Measurements from ENCODE around the gene TMEM108.

TMEM108 gene

GRCh38 chr3:133396906-133397305 lies 358.7 kb downstream of the TMEM108 start:
- TF ChIP-seq, protein P1, sequence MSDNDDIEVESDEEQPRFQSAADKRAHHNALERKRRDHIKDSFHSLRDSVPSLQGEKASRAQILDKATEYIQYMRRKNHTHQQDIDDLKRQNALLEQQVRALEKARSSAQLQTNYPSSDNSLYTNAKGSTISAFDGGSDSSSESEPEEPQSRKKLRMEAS (IDR thresholded peaks at IDR 0.05; ENCODE audit: low read depth, low read length) = no peak
- TF ChIP-seq CTCF (IDR thresholded peaks at IDR 0.05; ENCODE audit: low read depth, low read length) = no peak
- DNase-seq (ENCODE audit: low read depth) = no peak
- H3K4me3 ChIP-seq (ENCODE audit: low read depth, low read length) = no peak overlapping the region

DNA sequence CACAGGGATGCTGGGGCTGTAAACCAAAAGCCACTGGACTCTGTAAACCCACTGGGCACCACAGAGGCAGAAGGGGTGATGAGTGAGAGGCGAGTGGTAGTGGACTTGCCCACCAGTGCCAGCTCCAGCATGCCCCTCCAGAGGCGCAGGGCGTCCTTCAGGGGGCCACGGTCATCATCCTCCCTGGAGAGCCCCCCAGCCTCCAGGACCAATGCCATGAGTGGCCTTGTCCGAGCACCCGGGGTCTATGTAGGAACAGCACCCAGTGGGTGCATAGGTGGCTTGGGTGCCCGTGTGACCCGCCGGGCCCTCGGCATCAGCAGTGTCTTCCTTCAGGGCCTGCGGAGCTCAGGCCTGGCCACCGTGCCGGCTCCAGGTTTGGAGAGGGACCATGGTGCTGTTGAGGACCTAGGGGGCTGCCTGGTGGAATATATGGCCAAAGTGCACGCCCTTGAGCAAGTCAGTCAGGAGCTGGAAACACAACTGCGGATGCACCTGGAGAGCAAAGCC lies 361.9 kb downstream of the TMEM108 start, which contains the start of gene BFSP2:
Gene BFSP2, plus strand, starts transcription at position 51 of the 510 bp plus-strand sequence. Its CDS starts 28 bp downstream, at position 79.
- TF ChIP-seq MYC (IDR thresholded peaks at IDR 0.05; ENCODE audit: low read depth, low read length) (no peak), CTCF (IDR thresholded peaks at IDR 0.05; ENCODE audit: low read depth, low read length) (no peak), POLR2A (IDR thresholded peaks at IDR 0.05; ENCODE audit: extremely low read depth, insufficient read length) (no peak)
- TF ChIP-seq, protein P1 (IDR thresholded peaks at IDR 0.05; ENCODE audit: low read depth, low read length) = no peak
- no peak for DNase-seq (ENCODE audit: low read depth)
- H3K4me3 ChIP-seq (ENCODE audit: low read depth, low read length) = no peak within 1 kb of the TSS

GRCh38 chr3:133401374-133402135 lies 363.4 kb downstream of the TMEM108 start:
- no peak overlapping the region for H3K4me3 ChIP-seq (ENCODE audit: low read depth, low read length)
- TF ChIP-seq CTCF (IDR thresholded peaks at IDR 0.05; ENCODE audit: low read depth, low read length) = no peak
- TF ChIP-seq MYC (IDR thresholded peaks at IDR 0.05; ENCODE audit: low read depth, low read length) = no peak
- TF ChIP-seq, protein P1 (IDR thresholded peaks at IDR 0.05; ENCODE audit: low read depth, low read length) = no peak
- no peak for TF ChIP-seq POLR2A (IDR thresholded peaks at IDR 0.05; ENCODE audit: extremely low read depth, insufficient read length)
- DNase-seq (ENCODE audit: low read depth) = no peak

GRCh38 chr3:133404920-133405319 lies 366.7 kb downstream of the TMEM108 start:
- no peak overlapping the region for H3K4me3 ChIP-seq (ENCODE audit: low read depth, low read length)
- DNase-seq (ENCODE audit: low read depth) = no peak
- TF ChIP-seq MYC (IDR thresholded peaks at IDR 0.05; ENCODE audit: low read depth, low read length) (no peak), POLR2A (IDR thresholded peaks at IDR 0.05; ENCODE audit: extremely low read depth, insufficient read length) (no peak), CTCF (IDR thresholded peaks at IDR 0.05; ENCODE audit: low read depth, low read length) (no peak)
- TF ChIP-seq, protein P1 (IDR thresholded peaks at IDR 0.05; ENCODE audit: low read depth, low read length) = no peak

GRCh38 chr3:133408366-133408765 lies 370.2 kb downstream of the TMEM108 start:
- no peak overlapping the region for H3K4me3 ChIP-seq (ENCODE audit: low read depth, low read length)
- no peak for DNase-seq (ENCODE audit: low read depth)
- TF ChIP-seq POLR2A (IDR thresholded peaks at IDR 0.05; ENCODE audit: extremely low read depth, insufficient read length) (no peak), CTCF (IDR thresholded peaks at IDR 0.05; ENCODE audit: low read depth, low read length) (no peak), MYC (IDR thresholded peaks at IDR 0.05; ENCODE audit: low read depth, low read length) (no peak)
- TF ChIP-seq, protein P1 (IDR thresholded peaks at IDR 0.05; ENCODE audit: low read depth, low read length) = no peak

All from NB4 (cell line).